Urinary bladder (tissue), 4 donors: Measurements from ENCODE around the gene FAM185A. TPM values are rescaled to one million over a fixed set of nuclear protein-coding genes. Genes with fewer than 3 reads are reported as not detected.
"Not testable (repeated sequence)": the region's sequence is repeated elsewhere in the genome, so short reads cannot be mapped to it uniquely, and the experiment has no call there.

Experiments
- DNase-seq: peaks from one replicate; pipeline ENCODE4 v3.0.0-alpha.2; 2015; ENCODE audit errors: extremely low spot score
- H3K27ac ChIP-seq: one replicate; pipeline ENCODE4 v1.5.1; 2013; ENCODE audit warnings: low read depth, mild to moderate bottlenecking, moderate library complexity
- H3K36me3 ChIP-seq: one replicate; pipeline ENCODE4 v1.6.1; 2013; ENCODE audit warnings: mild to moderate bottlenecking, moderate library complexity; ENCODE audit not compliant: insufficient read depth
- H3K4me1 ChIP-seq: one replicate; pipeline ENCODE4 v1.6.1; 2013; ENCODE audit warnings: mild to moderate bottlenecking, moderate library complexity; ENCODE audit not compliant: insufficient read depth
- H3K4me3 ChIP-seq: one replicate; pipeline ENCODE4 v1.5.1; 2013; ENCODE audit warnings: low read depth, low read length
- WGBS: extraction: QIAGEN DNeasy Blood & Tissue Kit; methylation state at CpG from one replicate; pipeline ENCODE4 v1.1.7; 2013; 5-methylcytosine and 5-hydroxymethylcytosine counted together
- polyA plus RNA-seq: library from polyadenylated mRNA; stranded (reverse); fragments of 200-250 nt; gene quantifications from one replicate; pipeline ENCODE4 v1.2.3, GENCODE V29; 2013
- total RNA-seq: library from RNA; depleted of rRNA; stranded (reverse); fragments of >200 nt; gene quantifications from one replicate; pipeline ENCODE4 v1.2.3, GENCODE V29; 2014
- donor health status: healthy with polysubstance abuse.
- donor health status: healthy.

FAM185A gene
- total RNA-seq, result 17.8 TPM
- 7.5 TPM for polyA plus RNA-seq

DNA sequence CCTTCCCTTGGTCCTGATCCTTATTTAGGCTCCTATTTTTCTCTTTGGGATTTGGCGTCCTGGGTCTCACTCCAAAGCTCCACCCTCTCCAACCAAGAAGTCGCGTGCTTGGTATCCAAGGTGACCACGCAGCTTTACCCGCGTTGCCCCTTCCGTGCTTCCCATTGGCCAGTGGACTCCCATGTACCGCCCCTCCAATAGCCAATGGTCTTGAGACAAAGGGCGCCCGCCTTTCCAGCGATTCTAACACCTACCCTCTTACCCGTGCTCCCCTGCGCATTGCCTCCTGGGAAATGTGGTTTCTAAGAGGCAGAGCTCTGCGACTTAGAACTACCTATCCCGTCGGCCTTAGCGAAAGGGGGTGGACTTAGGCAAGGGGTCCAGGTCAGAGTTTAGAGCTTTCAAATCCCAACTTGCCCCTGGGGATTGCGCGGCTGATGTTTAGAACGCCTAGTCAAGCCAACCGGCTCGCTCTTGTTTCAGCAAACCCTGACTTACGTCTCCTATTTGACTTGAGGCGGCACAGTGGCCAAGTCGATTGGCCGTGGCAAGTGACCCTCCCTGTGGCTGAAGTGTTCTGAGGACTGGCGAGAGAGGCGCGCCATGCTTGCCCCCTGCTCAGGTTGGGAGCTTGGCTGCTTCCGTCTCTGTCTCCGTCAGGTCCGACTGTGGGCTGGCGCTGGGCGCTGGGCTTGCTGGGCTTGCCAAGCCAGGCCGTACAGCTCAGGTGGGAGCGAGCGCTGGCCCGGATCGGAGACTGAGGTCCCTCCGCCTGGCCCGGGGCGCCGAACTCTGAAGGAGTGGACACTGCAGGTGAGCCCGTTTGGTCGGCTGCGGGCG, at the start of gene FAM185A:
Gene FAM185A, plus strand, starts transcription at position 395 of the 840 bp plus-strand sequence. Its CDS starts 209 bp downstream, at position 604.
- WGBS, result under 1% methylated on average over 43 of the region's 47 CpGs
- Histone ChIP-seq H3K27ac (peak within 1 kb of the TSS; percentile 59), H3K4me3 (peak within 1 kb of the TSS; percentile 58)
- not testable (repeated sequence) for H3K4me1 ChIP-seq, H3K36me3 ChIP-seq
- DNase-seq, result peak; percentile 99

GRCh38 chr7:102713011-102713690, 35.6 kb upstream of the FAM185A start:
- not testable (repeated sequence) for H3K36me3 ChIP-seq, H3K4me3 ChIP-seq, DNase-seq, H3K27ac ChIP-seq, H3K4me1 ChIP-seq
- 45% methylated on average over 5 of the region's 5 CpGs for WGBS

GRCh38 chr7:102713691-102714080, 35.1 kb upstream of the FAM185A start:
- H3K4me1 ChIP-seq, DNase-seq, H3K36me3 ChIP-seq, H3K27ac ChIP-seq, H3K4me3 ChIP-seq: not testable (repeated sequence)
- no CpG with 5 or more reads among the region's 1 CpG for WGBS

GRCh38 chr7:102714774-102715522, 33.9 kb upstream of the FAM185A start:
- H3K27ac ChIP-seq, H3K36me3 ChIP-seq, H3K4me3 ChIP-seq, H3K4me1 ChIP-seq, DNase-seq: not testable (repeated sequence)
- WGBS, result 63% methylated on average over 5 of the region's 6 CpGs

GRCh38 chr7:102715718-102716117, 33.1 kb upstream of the FAM185A start:
- H3K4me3 ChIP-seq, H3K27ac ChIP-seq, H3K4me1 ChIP-seq, DNase-seq, H3K36me3 ChIP-seq: not testable (repeated sequence)
- 41% methylated on average over 2 of the region's 3 CpGs for WGBS

- not testable (repeated sequence) for H3K36me3 ChIP-seq, H3K4me1 ChIP-seq, H3K4me3 ChIP-seq, H3K27ac ChIP-seq, DNase-seq
These were observed 30.3 kb upstream of the FAM185A start for GRCh38 chr7:102718491-102718890.

GRCh38 chr7:102726170-102726569, 22.6 kb upstream of the FAM185A start:
- not testable (repeated sequence) for H3K4me3 ChIP-seq, H3K36me3 ChIP-seq, H3K4me1 ChIP-seq, H3K27ac ChIP-seq, DNase-seq
- WGBS, result 92% methylated on average over 5 of the region's 5 CpGs

- not testable (repeated sequence) for H3K4me1 ChIP-seq, DNase-seq, H3K4me3 ChIP-seq, H3K27ac ChIP-seq, H3K36me3 ChIP-seq
- WGBS, result 81% methylated on average over 2 of the region's 2 CpGs
These were observed 19.1 kb upstream of the FAM185A start for GRCh38 chr7:102729670-102730069.

- not testable (repeated sequence) for DNase-seq, H3K4me1 ChIP-seq, H3K36me3 ChIP-seq, H3K4me3 ChIP-seq, H3K27ac ChIP-seq
- 81% methylated on average over 1 of the region's 3 CpGs for WGBS
These were observed 18.4 kb upstream of the FAM185A start for GRCh38 chr7:102730431-102730830.

- H3K36me3 ChIP-seq, DNase-seq, H3K4me1 ChIP-seq, H3K27ac ChIP-seq, H3K4me3 ChIP-seq: not testable (repeated sequence)
- whole genome bisulfite sequencing, result 28% methylated on average over 2 of the region's 4 CpGs
These were observed 6.6 kb upstream of the FAM185A start for GRCh38 chr7:102742002-102742771.

DNA sequence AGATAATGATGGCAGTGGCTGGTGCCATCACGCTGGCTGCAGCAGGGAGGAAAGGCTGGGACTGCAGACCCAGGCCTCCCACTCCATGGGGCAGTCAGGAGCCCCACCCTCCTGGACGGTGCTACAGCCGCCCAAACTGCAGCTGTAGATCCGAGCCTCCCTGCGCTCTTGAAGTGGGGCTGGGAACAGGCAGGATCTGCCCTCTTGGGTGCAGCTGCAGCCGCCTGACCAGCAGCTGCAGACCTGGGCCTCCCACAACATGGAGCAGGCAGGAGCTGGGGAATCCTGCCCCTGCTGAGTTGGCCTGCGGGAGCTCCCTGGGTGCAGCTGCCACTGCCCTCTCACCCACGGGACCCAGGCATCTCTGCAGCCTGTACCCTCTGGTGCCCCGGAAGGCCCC, 4.9 kb upstream of the FAM185A start:
- not testable (repeated sequence) for H3K4me3 ChIP-seq, H3K4me1 ChIP-seq, H3K27ac ChIP-seq, DNase-seq, H3K36me3 ChIP-seq
- 59% methylated on average over 8 of the region's 9 CpGs for WGBS

- not testable (repeated sequence) for H3K4me3 ChIP-seq, DNase-seq, H3K4me1 ChIP-seq, H3K27ac ChIP-seq, H3K36me3 ChIP-seq
- 57% methylated on average over 4 of the region's 4 CpGs for WGBS
These were observed 3.1 kb upstream of the FAM185A start for GRCh38 chr7:102745494-102746288.
